Liver (tissue), 3 donors: ENCODE results near the gene LTA4H.

Source experiments
- ATF3 ChIP-seq: IDR thresholded peaks from 2 replicates; pipeline ENCODE4 v1.6.1; 2016; ENCODE audit warnings: antibody characterized with exemption
- CTCF ChIP-seq: fragments of 150-350 bp; IDR thresholded peaks from 2 replicates; pipeline ENCODE4 v1.5.1; 2017; ENCODE audit warnings: improper control_type of control experiment, low read depth, low read length; ENCODE audit not compliant: missing input control
- GABPA ChIP-seq, 2 donors: IDR thresholded peaks in 1 of 2; conservative IDR thresholded peaks in 1 of 2; 2 replicates each; pipeline ENCODE4 v1.6.1; 2016; ENCODE audit warnings: antibody characterized with exemption in 2 of 2, mild to moderate bottlenecking in 1 of 2, moderate library complexity in 1 of 2
- JUND ChIP-seq, 2 donors: IDR thresholded peaks; 2 replicates each; pipeline ENCODE4 v1.6.1; 2016; ENCODE audit warnings: antibody characterized with exemption in 2 of 2
- MAX ChIP-seq: IDR thresholded peaks from 2 replicates; pipeline ENCODE4 v1.6.1; 2016; ENCODE audit warnings: antibody characterized with exemption
- NR2F2 ChIP-seq: IDR thresholded peaks from 2 replicates; pipeline ENCODE4 v1.6.1; 2016; ENCODE audit warnings: antibody characterized with exemption
- RAD21 ChIP-seq, 2 donors: IDR thresholded peaks; 2 replicates each; pipeline ENCODE4 v1.6.1; 2016; ENCODE audit warnings: antibody characterized with exemption in 2 of 2, mild to moderate bottlenecking in 2 of 2
- REST ChIP-seq: IDR thresholded peaks from 2 replicates; pipeline ENCODE4 v1.6.1; 2016; ENCODE audit warnings: antibody characterized with exemption, mild to moderate bottlenecking
- SP1 ChIP-seq: IDR thresholded peaks from 2 replicates; pipeline ENCODE4 v1.6.1; 2018; ENCODE audit warnings: antibody characterized with exemption, mild to moderate bottlenecking
- TAF1 ChIP-seq: conservative IDR thresholded peaks from 2 replicates; pipeline ENCODE4 v1.6.1; 2016; ENCODE audit warnings: antibody characterized with exemption, mild to moderate bottlenecking
- YY1 ChIP-seq: IDR thresholded peaks from 2 replicates; pipeline ENCODE4 v1.6.1; 2016; ENCODE audit warnings: antibody characterized with exemption, mild to moderate bottlenecking
- ZBTB33 ChIP-seq: IDR thresholded peaks from 2 replicates; pipeline ENCODE4 v1.6.1; 2016; ENCODE audit warnings: antibody characterized with exemption
- donor health status: healthy.
- donor health status: healthy.

- TF ChIP-seq CTCF (no peak), RAD21 (IDR thresholded peaks at IDR 0.05) (peak; percentile 11 to 19), ATF3 (no peak), TAF1 (no peak), JUND (IDR thresholded peaks at IDR 0.05) (no peak), NR2F2 (no peak), MAX (no peak), REST (no peak), SP1 (no peak), ZBTB33 (no peak), YY1 (no peak), GABPA (IDR thresholded peaks at IDR 0.05 in 1 of 2, conservative IDR thresholded peaks at IDR 0.05 in 1 of 2) (no peak)
Measured at GRCh38 chr12:96070670-96071279, 35.4 kb upstream of the LTA4H start.
